Measurements from ENCODE around the gene SMYD3. TPM values are rescaled to one million over a fixed set of nuclear protein-coding genes. Genes with fewer than 3 reads are reported as not detected.

SMYD3 gene
- total and polyA plus RNA-seq, 2 of the 13 experiments (the other 11 are each of a cell fraction or from before 2014, with no cell fraction given): 27.7 to 35.8 TPM

- TF ChIP-seq CREB1 (IDR thresholded peaks at IDR 0.05) (no peak), CREB1 (CRISPR knock-in tag; IDR thresholded peaks at IDR 0.05) (peak; percentile 67), POLR2AphosphoS2 (IDR thresholded peaks at IDR 0.05; ENCODE audit: low read depth, low read length) (no peak), ZNF350 (CRISPR knock-in tag; IDR thresholded peaks at IDR 0.05; ENCODE audit: borderline replicate concordance, low read depth) (peak; percentile 43; the same call in 1 of the 2 replicates), ZBTB7B (CRISPR knock-in tag; IDR thresholded peaks at IDR 0.05) (no peak; the same call in 1 of the 2 replicates), ZNF121 (CRISPR knock-in tag; IDR thresholded peaks at IDR 0.05) (no peak), WIZ (CRISPR knock-in tag; IDR thresholded peaks at IDR 0.05) (no peak), BCL6 (CRISPR knock-in tag; IDR thresholded peaks at IDR 0.05) (peak; percentile 51; the same call in 1 of the 2 replicates), ZBTB20 (CRISPR knock-in tag; IDR thresholded peaks at IDR 0.05; ENCODE audit: borderline replicate concordance, low read depth) (peak; percentile 40; the same call in 1 of the 2 replicates), MXD3 (CRISPR knock-in tag; IDR thresholded peaks at IDR 0.05) (no peak), PREB (CRISPR knock-in tag; IDR thresholded peaks at IDR 0.05) (no peak), IRX3 (CRISPR knock-in tag; IDR thresholded peaks at IDR 0.05; ENCODE audit: borderline replicate concordance, low read depth) (no peak), NPAS2 (CRISPR knock-in tag; IDR thresholded peaks at IDR 0.05; ENCODE audit: borderline replicate concordance) (no peak), ZNF234 (CRISPR knock-in tag; conservative IDR thresholded peaks at IDR 0.05) (no peak), ZNF513 (CRISPR knock-in tag; conservative IDR thresholded peaks at IDR 0.05) (no peak), ZNF687 (CRISPR knock-in tag; IDR thresholded peaks at IDR 0.05) (no peak), MAFG (CRISPR knock-in tag; IDR thresholded peaks at IDR 0.05) (no peak), ZNF597 (CRISPR knock-in tag; IDR thresholded peaks at IDR 0.05) (no peak), RARA (CRISPR knock-in tag; IDR thresholded peaks at IDR 0.05) (peak; percentile 58; the same call in 1 of the 2 replicates), NR2F1 (CRISPR knock-in tag; IDR thresholded peaks at IDR 0.05) (no peak), KMT2B (CRISPR knock-in tag; IDR thresholded peaks at IDR 0.05) (peak; percentile 62; the same call in 1 of the 2 replicates), CENPBD1 (CRISPR knock-in tag; IDR thresholded peaks at IDR 0.05; ENCODE audit: borderline replicate concordance, low read depth) (no peak)
Observed at GRCh38 chr1:245810789-245811337, 696.2 kb downstream of the SMYD3 start (continued).
